Nephron progenitor cell (in vitro differentiated cells): Measurements from ENCODE around the gene WDR1.

Source experiments
- DNase-seq: peaks from one replicate; pipeline ENCODE4 v3.0.0; 2021
- H3K27ac Mint-ChIP-seq: 2 replicates; pipeline ENCODE4 v1.8.0; 2021; ENCODE audit warnings: mild to moderate bottlenecking, moderate library complexity, mixed read lengths
- H3K27me3 Mint-ChIP-seq: 2 replicates; pipeline ENCODE4 v1.8.0; 2021; ENCODE audit warnings: mild to moderate bottlenecking, low read depth, mixed read lengths; ENCODE audit not compliant: poor library complexity
- H3K36me3 Mint-ChIP-seq: 2 replicates; pipeline ENCODE4 v1.8.0; 2021; ENCODE audit warnings: low read depth, mixed read lengths
- H3K4me1 Mint-ChIP-seq: 2 replicates; pipeline ENCODE4 v1.8.0; 2021; ENCODE audit warnings: mixed read lengths
- H3K4me3 Mint-ChIP-seq: 2 replicates; pipeline ENCODE4 v1.8.0; 2021; ENCODE audit warnings: mild to moderate bottlenecking, moderate library complexity, mixed read lengths
- H3K9me3 Mint-ChIP-seq: 2 replicates; pipeline ENCODE4 v1.8.0; 2021; ENCODE audit warnings: mild to moderate bottlenecking, moderate library complexity, mixed read lengths
- TF ChIP-seq, protein P1 (sequence below): fragments of 200-600 bp; sonication (generic); IDR thresholded peaks from 2 replicates; pipeline ENCODE4 v1.5.0; 2021; ENCODE audit warnings: antibody characterized with exemption

Gene WDR1

DNA sequence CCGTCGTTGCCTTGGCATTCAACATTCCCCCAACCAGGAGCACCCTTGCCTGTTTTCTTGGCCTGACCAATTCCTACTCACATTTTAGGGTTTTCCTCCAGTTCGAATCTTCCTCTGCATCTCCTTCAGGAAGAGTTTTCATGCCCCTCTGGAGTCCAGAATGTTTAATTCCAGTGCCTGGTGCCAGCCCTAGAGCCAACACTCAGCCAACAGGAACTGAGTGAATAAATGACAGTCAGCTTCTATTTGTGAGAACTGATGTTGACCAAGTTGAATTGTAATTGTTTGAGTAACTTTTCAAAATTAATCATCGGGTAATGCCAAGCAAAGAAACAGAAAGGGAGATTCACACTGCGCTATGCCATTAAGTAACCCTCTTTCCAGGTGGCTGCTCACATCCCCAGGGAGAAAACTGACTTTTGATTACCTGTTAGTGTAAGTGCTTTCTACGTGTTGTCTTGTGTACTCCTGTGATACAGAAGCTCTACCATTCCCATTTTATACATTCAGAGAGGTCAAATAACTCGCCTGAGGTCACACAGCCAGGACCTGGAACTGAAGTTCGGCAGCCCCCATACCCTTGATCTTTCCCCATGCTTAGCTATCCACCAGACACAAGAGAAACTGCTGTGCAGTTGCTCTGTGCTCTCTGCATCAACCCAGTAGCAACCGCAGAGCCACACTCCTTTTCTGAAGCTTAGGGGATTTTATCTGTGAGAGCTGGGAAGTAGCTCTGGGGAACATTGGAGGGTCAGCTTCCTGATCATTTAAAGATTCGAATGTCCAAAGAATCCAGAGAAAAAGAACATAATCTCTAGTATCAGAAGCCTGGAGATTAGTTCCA, 76.3 kb downstream of the WDR1 start:
- Mint-ChIP-seq H3K27me3 (peaks cover 16% of the 10 kb centered on the region), H3K4me3 (no peak overlapping the region), H3K36me3 (no peaks in the 10 kb centered on the region), H3K9me3 (peaks cover 24% of the 10 kb centered on the region), H3K27ac (no peak overlapping the region), H3K4me1 (peaks cover 19% of the 10 kb centered on the region)
- no peak for DNase-seq
- TF ChIP-seq, protein P1, sequence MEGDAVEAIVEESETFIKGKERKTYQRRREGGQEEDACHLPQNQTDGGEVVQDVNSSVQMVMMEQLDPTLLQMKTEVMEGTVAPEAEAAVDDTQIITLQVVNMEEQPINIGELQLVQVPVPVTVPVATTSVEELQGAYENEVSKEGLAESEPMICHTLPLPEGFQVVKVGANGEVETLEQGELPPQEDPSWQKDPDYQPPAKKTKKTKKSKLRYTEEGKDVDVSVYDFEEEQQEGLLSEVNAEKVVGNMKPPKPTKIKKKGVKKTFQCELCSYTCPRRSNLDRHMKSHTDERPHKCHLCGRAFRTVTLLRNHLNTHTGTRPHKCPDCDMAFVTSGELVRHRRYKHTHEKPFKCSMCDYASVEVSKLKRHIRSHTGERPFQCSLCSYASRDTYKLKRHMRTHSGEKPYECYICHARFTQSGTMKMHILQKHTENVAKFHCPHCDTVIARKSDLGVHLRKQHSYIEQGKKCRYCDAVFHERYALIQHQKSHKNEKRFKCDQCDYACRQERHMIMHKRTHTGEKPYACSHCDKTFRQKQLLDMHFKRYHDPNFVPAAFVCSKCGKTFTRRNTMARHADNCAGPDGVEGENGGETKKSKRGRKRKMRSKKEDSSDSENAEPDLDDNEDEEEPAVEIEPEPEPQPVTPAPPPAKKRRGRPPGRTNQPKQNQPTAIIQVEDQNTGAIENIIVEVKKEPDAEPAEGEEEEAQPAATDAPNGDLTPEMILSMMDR, result no peak

DNA sequence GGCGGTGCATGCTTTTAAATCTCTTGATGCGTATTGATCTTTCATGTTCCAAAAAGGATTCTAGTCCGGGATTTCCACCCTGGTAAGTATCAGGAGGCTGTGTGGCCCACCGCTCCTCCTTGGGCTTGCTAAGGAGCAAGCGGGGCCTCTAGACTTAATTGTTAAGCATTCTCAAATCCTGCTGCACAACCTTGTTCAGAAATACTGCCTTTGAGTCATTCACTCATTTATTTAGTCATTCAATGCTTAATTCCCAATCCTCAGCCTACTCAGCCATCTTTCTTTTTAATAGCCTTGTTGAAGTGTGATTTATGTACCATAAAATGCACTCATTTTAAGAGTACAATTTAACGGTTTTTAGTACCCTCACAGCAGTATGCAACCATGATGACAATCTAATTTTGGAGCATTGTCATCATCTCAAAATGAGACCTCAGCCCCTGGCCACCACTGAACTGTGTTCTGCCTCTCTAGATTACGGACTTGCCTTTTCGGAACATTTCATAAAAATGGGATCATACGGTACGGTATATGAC, 79.7 kb downstream of the WDR1 start:
- no peaks in the 10 kb centered on the region for H3K36me3 Mint-ChIP-seq
- no peak overlapping the region for H3K27ac Mint-ChIP-seq

DNA sequence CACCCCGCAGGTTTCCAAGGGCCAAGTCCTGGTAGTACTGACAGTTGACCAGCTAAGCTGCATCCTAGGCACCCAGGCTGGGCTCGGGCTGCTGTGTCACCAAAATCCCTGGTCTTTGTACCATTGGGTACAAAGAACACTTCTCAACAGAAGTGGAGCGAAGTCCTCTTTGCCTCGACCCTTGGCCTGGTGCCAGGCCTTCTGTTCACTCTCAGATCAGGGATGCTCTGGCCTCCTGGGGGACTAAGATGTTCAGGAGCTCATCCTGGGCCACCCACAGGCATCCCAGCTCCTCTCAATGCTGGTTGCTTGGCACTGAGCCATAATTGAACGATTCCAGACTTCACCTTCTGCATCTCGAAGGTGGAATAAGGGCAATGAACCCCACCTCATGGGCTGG, 81.5 kb downstream of the WDR1 start:
- H3K27me3 Mint-ChIP-seq, result peaks cover 11% of the 10 kb centered on the region
- H3K4me3 Mint-ChIP-seq, result no peak overlapping the region
- peaks cover 58% of the 10 kb centered on the region for H3K4me1 Mint-ChIP-seq
- no peaks in the 10 kb centered on the region for H3K9me3 Mint-ChIP-seq
- TF ChIP-seq, protein P1, result no peak
- H3K36me3 Mint-ChIP-seq, result no peaks in the 10 kb centered on the region
- no peak for DNase-seq
- no peak overlapping the region for H3K27ac Mint-ChIP-seq

More for the DNA sequence above, 79.7 kb downstream of the WDR1 start:
- DNase-seq, result no peak
- Mint-ChIP-seq H3K4me3 (no peak overlapping the region), H3K27me3 (peaks cover 16% of the 10 kb centered on the region), H3K4me1 (peaks cover 42% of the 10 kb centered on the region), H3K9me3 (peaks cover 7% of the 10 kb centered on the region)
- TF ChIP-seq, protein P1, result no peak

GRCh38 chr4:10034612-10035104, 81.9 kb downstream of the WDR1 start:
- TF ChIP-seq, protein P1, result no peak
- no peak overlapping the region for H3K4me3 Mint-ChIP-seq
- H3K27me3 Mint-ChIP-seq, result peaks cover 7% of the 10 kb centered on the region
- no peaks in the 10 kb centered on the region for H3K36me3 Mint-ChIP-seq
- no peak for DNase-seq
- H3K9me3 Mint-ChIP-seq, result no peaks in the 10 kb centered on the region
- H3K27ac Mint-ChIP-seq, result no peak overlapping the region
- peaks cover 58% of the 10 kb centered on the region for H3K4me1 Mint-ChIP-seq

DNA sequence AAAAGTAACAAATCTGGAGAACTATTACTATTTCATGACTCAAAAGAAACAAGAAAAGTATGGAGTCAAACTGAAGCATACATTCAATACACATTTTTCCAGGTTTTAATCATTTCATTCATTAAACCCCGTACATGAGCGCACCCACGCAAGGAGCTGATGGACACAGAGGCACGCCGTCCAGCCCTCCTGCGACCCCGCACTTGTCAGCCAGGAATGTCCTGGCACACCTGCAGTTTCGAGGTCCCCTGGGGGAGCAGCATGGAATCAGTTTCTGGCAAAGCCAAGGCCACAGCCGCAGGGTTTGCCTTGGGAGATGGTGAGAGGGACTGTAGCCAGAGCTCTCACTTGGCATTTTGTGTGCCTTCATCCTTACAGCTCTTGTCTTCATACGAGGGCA, 82.5 kb downstream of the WDR1 start:
- Mint-ChIP-seq H3K36me3 (no peaks in the 10 kb centered on the region), H3K4me3 (no peak overlapping the region), H3K27ac (no peak overlapping the region)

More for the DNA sequence above, 82.5 kb downstream of the WDR1 start:
- no peak for DNase-seq
- Mint-ChIP-seq H3K27me3 (peaks cover 7% of the 10 kb centered on the region), H3K4me1 (peaks cover 58% of the 10 kb centered on the region), H3K9me3 (no peaks in the 10 kb centered on the region)
- TF ChIP-seq, protein P1, result no peak
